ENCODE measurements around the gene SLC43A3.

The SLC43A3 gene

DNA sequence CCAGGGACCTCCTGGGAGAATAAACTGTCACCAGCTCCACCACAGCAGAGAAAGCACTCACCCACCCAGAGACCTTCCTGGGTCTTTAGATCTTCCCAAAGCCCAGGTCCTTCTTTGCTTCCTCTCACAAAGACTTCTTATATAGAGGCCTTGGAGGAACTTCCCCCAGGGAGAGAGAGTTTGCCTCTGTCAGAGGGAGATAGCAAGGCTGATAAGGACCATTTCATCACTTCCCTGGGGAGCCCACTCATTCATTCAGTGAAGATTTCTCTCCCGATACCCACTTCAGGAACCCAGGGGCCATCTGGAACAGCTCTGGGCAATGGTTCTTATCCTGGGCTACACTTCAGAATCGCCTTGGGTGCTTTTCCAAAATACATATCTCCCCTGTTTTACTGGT is 36.4 kb downstream of the SLC43A3 start, which contains the start of gene PRG2:
Gene PRG2, minus strand, starts transcription at position 116 of the 400 bp plus-strand sequence. CDS start 706 bp downstream, outside the sequence.
- no peak within 1 kb of the TSS for H3K27ac ChIP-seq (ENCODE audit: low read length)
- H3K9me3 ChIP-seq (ENCODE audit: insufficient read depth, low read depth, low read length), result no peaks in the 10 kb centered on the region
- no peak within 1 kb of the TSS for H3K4me3 ChIP-seq (ENCODE audit: low read length)
- no peak within 1 kb of the TSS for H3K9ac ChIP-seq (ENCODE audit: low read depth, low read length)
- H3K36me3 ChIP-seq (ENCODE audit: insufficient read depth, low read depth, low read length), result no peaks in the 10 kb centered on the region
- peaks cover 21% of the 10 kb centered on the region for H3K27me3 ChIP-seq (ENCODE audit: insufficient read depth, low read length)
- no peaks in the 10 kb centered on the region for H3K4me1 ChIP-seq (ENCODE audit: insufficient read depth, low read length)

DNA sequence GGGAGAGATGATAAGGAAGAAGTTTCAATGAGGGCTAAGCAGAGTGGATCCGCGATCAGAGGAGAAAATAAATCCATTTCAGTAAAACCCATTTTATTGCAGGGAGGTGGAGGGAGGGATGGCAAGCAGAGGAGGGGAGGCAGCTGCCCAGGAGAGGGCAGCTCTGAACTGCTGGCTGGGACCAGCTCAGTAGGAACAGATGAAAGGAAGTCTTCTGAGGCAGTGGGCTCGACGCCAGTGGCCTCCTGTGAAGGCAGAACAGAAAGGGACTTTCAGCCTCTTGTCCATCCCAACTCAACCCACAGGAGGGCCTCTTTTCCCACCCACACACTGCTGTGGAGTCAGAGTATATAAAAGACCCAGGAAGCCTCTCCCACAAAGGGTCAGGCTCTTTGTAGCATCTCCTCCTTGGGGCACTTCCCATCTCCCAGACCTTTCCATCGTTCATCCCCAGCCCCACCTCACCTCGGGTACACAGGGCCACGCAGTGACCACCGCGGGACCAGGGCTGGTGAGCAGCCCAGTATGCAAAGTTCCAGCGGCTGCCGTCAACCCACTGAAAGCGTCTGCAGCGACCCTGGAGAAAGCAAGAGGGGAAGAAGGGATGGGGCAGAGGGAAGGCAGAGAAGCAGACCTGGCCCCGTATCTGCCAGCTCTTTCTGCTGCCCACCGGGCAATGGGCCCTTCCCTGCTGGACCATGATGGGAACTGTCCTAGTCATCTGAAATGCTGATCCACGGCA is 39.5 kb downstream of the SLC43A3 start:
- Histone ChIP-seq H3K9ac (ENCODE audit: low read depth, low read length) (no peak overlapping the region), H3K27me3 (ENCODE audit: insufficient read depth, low read length) (peaks cover 19% of the 10 kb centered on the region), H3K27ac (ENCODE audit: low read length) (no peak overlapping the region), H3K36me3 (ENCODE audit: insufficient read depth, low read depth, low read length) (no peaks in the 10 kb centered on the region), H3K9me3 (ENCODE audit: insufficient read depth, low read depth, low read length) (no peaks in the 10 kb centered on the region), H3K4me1 (ENCODE audit: insufficient read depth, low read length) (no peaks in the 10 kb centered on the region), H3K4me3 (ENCODE audit: low read length) (no peak overlapping the region)

DNA sequence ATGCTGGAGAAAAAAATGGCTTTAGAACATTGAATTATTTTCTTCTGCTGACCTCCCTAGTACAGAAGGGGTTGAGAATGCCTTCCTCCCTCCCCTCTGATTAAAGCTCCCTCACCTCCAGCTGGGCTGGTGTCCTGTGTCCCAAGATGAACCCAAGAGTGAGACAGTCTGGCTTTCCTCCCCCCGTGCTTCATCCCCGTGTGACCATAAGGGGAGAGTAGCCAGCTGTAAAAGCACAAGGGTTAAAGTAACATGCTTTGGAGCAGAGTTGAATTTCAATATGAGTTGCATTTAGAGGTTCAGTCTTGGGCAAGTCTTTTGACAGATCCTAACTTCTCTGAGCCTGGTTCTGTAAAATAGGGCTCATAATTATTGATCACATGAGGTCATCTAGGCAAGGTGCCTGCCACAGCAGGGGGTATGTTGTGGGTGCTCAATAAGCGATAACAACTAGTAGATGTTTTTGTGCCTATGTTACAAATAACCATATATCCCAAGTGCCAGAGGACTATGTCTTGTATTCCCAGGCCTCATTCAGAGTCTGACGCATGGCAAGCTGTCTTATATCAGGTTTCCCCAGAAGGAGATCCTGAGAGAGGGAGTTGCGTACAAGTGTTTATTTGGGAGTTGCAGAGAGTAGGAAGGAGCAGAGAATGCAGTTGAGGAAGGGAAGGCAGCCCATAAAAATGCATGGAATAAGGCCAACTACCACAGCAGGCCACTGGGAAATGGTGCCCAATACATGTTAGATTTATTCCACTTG is 40.6 kb downstream of the SLC43A3 start:
- H3K4me3 ChIP-seq (ENCODE audit: low read length), result no peak overlapping the region
- H3K9me3 ChIP-seq (ENCODE audit: insufficient read depth, low read depth, low read length), result no peaks in the 10 kb centered on the region
- H3K27ac ChIP-seq (ENCODE audit: low read length), result no peak overlapping the region
- peaks cover 18% of the 10 kb centered on the region; the same call in 1 of the 2 replicates for H3K27me3 ChIP-seq (ENCODE audit: insufficient read depth, low read length)
- no peak overlapping the region for H3K9ac ChIP-seq (ENCODE audit: low read depth, low read length)
- no peaks in the 10 kb centered on the region for H3K36me3 ChIP-seq (ENCODE audit: insufficient read depth, low read depth, low read length)
- no peaks in the 10 kb centered on the region for H3K4me1 ChIP-seq (ENCODE audit: insufficient read depth, low read length)

DNA sequence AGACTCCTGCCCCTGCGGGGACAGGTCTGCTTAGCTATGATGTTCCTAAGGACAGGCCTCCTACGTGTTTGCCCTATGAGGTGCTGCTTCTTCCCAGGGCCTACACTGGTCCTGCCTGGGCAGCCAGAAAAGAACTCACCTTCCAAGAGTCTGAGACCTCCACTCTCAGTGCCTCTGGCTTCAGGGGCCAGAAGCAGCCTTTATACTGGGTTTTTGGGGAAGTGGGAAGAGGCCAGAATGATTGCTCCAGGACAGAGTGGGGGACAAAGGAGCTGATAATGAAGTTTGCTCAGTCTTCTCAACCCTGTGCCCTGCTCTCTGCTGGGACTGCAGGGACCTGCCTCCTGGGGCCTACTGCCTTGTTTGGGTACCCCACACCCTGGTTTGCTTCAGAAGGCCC is 45.9 kb downstream of the SLC43A3 start, which contains the start of gene PRG3:
Gene PRG3, minus strand, starts transcription at position 176 of the 400 bp plus-strand sequence. CDS start 442 bp downstream, outside the sequence.
- Histone ChIP-seq H3K4me1 (ENCODE audit: insufficient read depth, low read length) (no peaks in the 10 kb centered on the region), H3K9ac (ENCODE audit: low read depth, low read length) (no peak within 1 kb of the TSS), H3K27ac (ENCODE audit: low read length) (no peak within 1 kb of the TSS), H3K36me3 (ENCODE audit: insufficient read depth, low read depth, low read length) (no peaks in the 10 kb centered on the region), H3K9me3 (ENCODE audit: insufficient read depth, low read depth, low read length) (no peaks in the 10 kb centered on the region), H3K27me3 (ENCODE audit: insufficient read depth, low read length) (peaks cover 13% of the 10 kb centered on the region), H3K4me3 (ENCODE audit: low read length) (no peak within 1 kb of the TSS)

DNA sequence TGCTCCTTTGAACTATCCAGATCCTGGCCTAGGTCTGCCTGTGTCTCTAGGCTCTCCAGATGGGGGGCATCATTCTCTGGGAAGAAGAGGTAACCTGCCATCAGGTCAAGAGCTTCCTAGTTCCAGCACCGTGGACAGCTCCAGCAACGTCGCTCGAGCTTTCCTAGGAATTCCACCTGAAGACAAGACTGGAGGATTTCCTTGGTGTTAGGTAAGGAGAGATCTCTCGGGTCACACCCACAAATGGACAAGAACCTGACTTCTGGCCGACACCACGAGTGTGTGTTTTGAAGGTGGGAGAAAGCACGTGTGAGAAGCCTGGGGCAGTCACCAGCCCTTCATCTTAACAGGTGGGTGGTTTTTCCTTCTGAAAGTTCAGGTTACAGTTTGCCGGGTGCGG is 47.2 kb downstream of the SLC43A3 start:
- no peaks in the 10 kb centered on the region for H3K36me3 ChIP-seq (ENCODE audit: insufficient read depth, low read depth, low read length)
- H3K9me3 ChIP-seq (ENCODE audit: insufficient read depth, low read depth, low read length), result no peaks in the 10 kb centered on the region
- peaks cover 13% of the 10 kb centered on the region for H3K27me3 ChIP-seq (ENCODE audit: insufficient read depth, low read length)
- H3K4me1 ChIP-seq (ENCODE audit: insufficient read depth, low read length), result no peaks in the 10 kb centered on the region
- no peak overlapping the region for H3K4me3 ChIP-seq (ENCODE audit: low read length)
- no peak overlapping the region for H3K9ac ChIP-seq (ENCODE audit: low read depth, low read length)
- H3K27ac ChIP-seq (ENCODE audit: low read length), result no peak overlapping the region

DNA sequence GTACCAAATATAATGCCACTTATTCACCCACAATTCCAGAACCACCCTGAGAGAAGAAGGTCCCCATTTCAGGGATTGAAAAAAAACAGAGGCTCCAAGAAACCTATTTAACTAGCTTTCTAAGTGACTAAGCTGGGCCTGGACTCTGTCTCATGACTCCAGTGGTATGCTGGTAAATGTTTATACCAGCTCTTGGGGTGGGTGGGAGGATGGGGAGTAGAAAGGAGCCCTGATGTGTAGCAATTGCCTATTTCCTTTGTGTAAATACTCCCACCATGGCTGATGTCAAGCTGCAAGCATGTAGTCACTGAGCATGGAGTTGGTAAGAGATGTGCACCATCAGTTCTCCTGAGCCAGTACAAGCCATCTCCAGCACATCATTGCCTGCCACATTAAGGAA is 48.7 kb downstream of the SLC43A3 start:
- Histone ChIP-seq H3K9me3 (ENCODE audit: insufficient read depth, low read depth, low read length) (no peaks in the 10 kb centered on the region), H3K4me1 (ENCODE audit: insufficient read depth, low read length) (no peaks in the 10 kb centered on the region)

DNA sequence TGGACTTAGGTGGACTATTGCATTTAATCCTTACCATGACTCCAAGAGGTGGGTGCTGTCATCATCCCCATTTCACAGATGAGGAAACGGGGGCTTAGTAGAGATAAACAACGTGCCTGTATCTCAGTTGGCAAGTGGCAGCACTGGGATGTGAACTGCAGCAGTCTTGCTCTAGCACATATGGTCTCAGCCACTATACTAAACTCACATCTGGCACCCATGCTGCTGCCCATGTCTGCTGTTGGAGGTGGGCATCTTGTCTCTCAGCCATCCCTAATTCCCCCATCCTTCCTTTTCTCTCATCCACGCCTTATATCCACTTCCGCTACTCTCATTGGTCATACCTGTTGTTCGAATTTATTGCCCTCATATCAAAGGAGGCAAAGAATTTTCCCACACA is 49.8 kb downstream of the SLC43A3 start:
- Histone ChIP-seq H3K4me3 (ENCODE audit: low read length) (no peak overlapping the region), H3K9me3 (ENCODE audit: insufficient read depth, low read depth, low read length) (no peaks in the 10 kb centered on the region), H3K27me3 (ENCODE audit: insufficient read depth, low read length) (peaks cover 13% of the 10 kb centered on the region)

More for the DNA sequence above, 48.7 kb downstream of the SLC43A3 start:
- Histone ChIP-seq H3K27ac (ENCODE audit: low read length) (no peak overlapping the region), H3K9ac (ENCODE audit: low read depth, low read length) (no peak overlapping the region), H3K27me3 (ENCODE audit: insufficient read depth, low read length) (peaks cover 13% of the 10 kb centered on the region), H3K36me3 (ENCODE audit: insufficient read depth, low read depth, low read length) (no peaks in the 10 kb centered on the region), H3K4me3 (ENCODE audit: low read length) (no peak overlapping the region)

DNA sequence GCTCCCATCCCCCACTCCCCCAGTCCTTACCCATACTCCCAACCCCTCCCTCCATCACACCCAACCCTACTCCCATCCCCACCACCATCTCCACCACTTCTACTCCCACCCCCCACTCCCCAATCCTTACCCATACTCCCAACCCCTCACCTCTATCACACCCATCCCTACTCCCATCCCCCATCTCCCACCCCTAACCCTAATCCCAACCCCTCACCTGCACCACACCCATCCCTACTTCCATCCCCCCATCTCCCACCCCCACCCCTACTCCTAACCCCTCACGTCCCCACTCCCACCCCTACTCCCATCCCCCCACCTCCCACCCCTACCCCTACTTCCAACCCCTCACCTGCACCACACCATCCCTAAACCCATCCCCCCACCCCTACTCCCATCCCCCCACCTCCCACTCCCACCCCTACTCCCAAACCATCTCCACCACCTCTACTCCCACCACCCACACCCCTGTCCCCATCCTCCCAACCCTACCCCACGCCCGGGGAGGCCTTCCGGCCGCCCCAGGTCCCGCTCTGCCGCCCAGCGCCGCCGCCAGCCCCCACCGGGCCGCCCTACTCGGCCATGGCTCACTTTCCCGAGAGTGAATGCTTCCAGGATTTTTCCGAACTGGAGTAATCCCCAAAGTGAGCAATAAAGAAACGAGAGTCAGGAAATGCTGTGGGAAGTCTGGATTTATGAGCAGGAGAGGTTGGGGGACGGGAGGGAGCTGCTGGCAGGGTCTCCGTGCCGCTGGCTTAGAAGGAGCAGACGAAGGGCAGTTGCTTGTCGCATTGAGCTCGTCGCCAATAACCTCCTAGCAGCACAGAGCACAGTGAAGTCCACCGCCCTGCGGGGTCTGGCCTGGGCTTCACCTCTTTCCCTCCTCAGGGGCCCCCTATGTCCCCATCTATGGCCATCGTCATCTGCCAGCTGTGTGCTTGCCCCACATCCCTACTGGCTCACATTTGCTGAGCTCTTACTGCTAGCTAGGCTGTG is 50.5 kb downstream of the SLC43A3 start:
- Histone ChIP-seq H3K9ac (ENCODE audit: low read depth, low read length) (no peak overlapping the region), H3K4me1 (ENCODE audit: insufficient read depth, low read length) (no peaks in the 10 kb centered on the region), H3K9me3 (ENCODE audit: insufficient read depth, low read depth, low read length) (no peaks in the 10 kb centered on the region), H3K36me3 (ENCODE audit: insufficient read depth, low read depth, low read length) (no peaks in the 10 kb centered on the region), H3K27ac (ENCODE audit: low read length) (no peak overlapping the region), H3K4me3 (ENCODE audit: low read length) (peak overlapping the region; percentile 22; the same call in 1 of the 2 replicates), H3K27me3 (ENCODE audit: insufficient read depth, low read length) (peaks cover 13% of the 10 kb centered on the region)

More for the DNA sequence above, 49.8 kb downstream of the SLC43A3 start:
- Histone ChIP-seq H3K36me3 (ENCODE audit: insufficient read depth, low read depth, low read length) (no peaks in the 10 kb centered on the region), H3K27ac (ENCODE audit: low read length) (no peak overlapping the region), H3K9ac (ENCODE audit: low read depth, low read length) (no peak overlapping the region), H3K4me1 (ENCODE audit: insufficient read depth, low read length) (no peaks in the 10 kb centered on the region)

DNA sequence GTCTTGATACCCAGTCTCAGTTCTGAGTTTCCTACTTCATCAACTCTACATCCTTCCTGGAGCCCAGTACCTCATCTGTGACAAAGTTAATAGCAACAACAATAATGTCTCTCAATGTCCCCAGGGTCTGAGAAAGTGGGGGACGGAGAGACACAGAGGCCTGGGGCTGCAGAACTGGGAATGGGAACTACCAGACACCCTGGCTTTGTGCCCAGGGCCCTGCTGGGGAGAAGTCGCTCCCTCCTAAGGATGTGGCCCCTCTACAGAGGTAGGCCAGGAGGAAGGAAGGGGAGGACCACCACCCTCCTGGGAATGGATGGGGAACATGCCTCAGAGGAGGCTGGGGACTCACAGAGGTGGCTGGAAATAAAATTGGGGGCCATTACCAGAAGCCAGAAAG is 51.4 kb downstream of the SLC43A3 start:
- Histone ChIP-seq H3K4me3 (ENCODE audit: low read length) (no peak overlapping the region), H3K27ac (ENCODE audit: low read length) (no peak overlapping the region), H3K9me3 (ENCODE audit: insufficient read depth, low read depth, low read length) (no peaks in the 10 kb centered on the region), H3K36me3 (ENCODE audit: insufficient read depth, low read depth, low read length) (no peaks in the 10 kb centered on the region), H3K4me1 (ENCODE audit: insufficient read depth, low read length) (no peaks in the 10 kb centered on the region), H3K9ac (ENCODE audit: low read depth, low read length) (no peak overlapping the region), H3K27me3 (ENCODE audit: insufficient read depth, low read length) (peaks cover 13% of the 10 kb centered on the region)

DNA sequence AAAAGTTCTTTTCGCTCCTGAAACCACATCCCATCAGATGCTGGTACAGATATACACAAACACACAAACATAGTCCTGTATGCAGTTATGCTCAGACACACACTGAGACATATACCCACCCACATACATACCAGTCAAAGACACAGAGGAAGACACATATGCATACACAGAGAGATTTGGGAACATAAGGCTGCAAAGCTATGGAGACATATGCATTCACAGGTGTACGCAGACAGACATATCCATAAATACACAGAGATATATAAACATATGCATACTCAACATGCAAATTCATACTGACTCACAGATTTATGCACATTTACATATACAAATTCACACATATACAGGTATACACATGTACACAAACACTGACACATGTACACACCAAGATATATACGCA is 52.0 kb downstream of the SLC43A3 start:
- peaks cover 13% of the 10 kb centered on the region for H3K27me3 ChIP-seq (ENCODE audit: insufficient read depth, low read length)
- H3K36me3 ChIP-seq (ENCODE audit: insufficient read depth, low read depth, low read length), result no peaks in the 10 kb centered on the region
- H3K4me3 ChIP-seq (ENCODE audit: low read length), result no peak overlapping the region
- H3K27ac ChIP-seq (ENCODE audit: low read length), result no peak overlapping the region
- no peak overlapping the region for H3K9ac ChIP-seq (ENCODE audit: low read depth, low read length)
- H3K4me1 ChIP-seq (ENCODE audit: insufficient read depth, low read length), result no peaks in the 10 kb centered on the region
- no peaks in the 10 kb centered on the region for H3K9me3 ChIP-seq (ENCODE audit: insufficient read depth, low read depth, low read length)

DNA sequence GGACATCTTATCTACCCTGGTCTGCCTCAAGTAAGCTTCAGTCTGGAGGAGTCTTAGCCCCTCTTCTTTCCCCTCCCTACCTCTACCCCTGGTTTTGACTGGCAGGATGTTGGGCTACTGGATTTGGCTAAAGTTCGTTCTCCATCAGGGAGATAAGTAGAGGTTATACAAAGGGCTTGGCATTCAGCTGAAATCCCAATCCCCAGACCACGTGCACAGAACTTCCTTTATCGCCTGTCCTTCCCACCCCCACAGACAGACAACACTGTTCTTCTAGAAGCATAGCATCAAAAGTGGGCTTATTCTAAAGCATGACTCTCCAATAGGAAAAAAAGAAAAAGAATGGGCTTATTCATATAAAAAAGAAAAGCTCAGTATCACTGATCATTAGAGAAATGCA is 53.8 kb downstream of the SLC43A3 start:
- H3K9me3 ChIP-seq (ENCODE audit: insufficient read depth, low read depth, low read length), result no peaks in the 10 kb centered on the region
- no peak overlapping the region for H3K4me3 ChIP-seq (ENCODE audit: low read length)
- H3K27ac ChIP-seq (ENCODE audit: low read length), result no peak overlapping the region
- H3K27me3 ChIP-seq (ENCODE audit: insufficient read depth, low read length), result peaks cover 13% of the 10 kb centered on the region
- H3K9ac ChIP-seq (ENCODE audit: low read depth, low read length), result no peak overlapping the region
- no peaks in the 10 kb centered on the region for H3K4me1 ChIP-seq (ENCODE audit: insufficient read depth, low read length)
- H3K36me3 ChIP-seq (ENCODE audit: insufficient read depth, low read depth, low read length), result no peaks in the 10 kb centered on the region

Data from iPS-20b (cell line).